Measurements from ENCODE around the gene PALD1. TPM values are rescaled to one million over a fixed set of nuclear protein-coding genes. Genes with fewer than 3 reads are reported as not detected.

PALD1 gene
- polyA plus RNA-seq (2013, experiment 1 of 2; ENCODE audit: insufficient read length): 2.0 TPM
- polyA plus RNA-seq (2013, experiment 2 of 2; ENCODE audit: insufficient read length): 2.2 TPM

DNA sequence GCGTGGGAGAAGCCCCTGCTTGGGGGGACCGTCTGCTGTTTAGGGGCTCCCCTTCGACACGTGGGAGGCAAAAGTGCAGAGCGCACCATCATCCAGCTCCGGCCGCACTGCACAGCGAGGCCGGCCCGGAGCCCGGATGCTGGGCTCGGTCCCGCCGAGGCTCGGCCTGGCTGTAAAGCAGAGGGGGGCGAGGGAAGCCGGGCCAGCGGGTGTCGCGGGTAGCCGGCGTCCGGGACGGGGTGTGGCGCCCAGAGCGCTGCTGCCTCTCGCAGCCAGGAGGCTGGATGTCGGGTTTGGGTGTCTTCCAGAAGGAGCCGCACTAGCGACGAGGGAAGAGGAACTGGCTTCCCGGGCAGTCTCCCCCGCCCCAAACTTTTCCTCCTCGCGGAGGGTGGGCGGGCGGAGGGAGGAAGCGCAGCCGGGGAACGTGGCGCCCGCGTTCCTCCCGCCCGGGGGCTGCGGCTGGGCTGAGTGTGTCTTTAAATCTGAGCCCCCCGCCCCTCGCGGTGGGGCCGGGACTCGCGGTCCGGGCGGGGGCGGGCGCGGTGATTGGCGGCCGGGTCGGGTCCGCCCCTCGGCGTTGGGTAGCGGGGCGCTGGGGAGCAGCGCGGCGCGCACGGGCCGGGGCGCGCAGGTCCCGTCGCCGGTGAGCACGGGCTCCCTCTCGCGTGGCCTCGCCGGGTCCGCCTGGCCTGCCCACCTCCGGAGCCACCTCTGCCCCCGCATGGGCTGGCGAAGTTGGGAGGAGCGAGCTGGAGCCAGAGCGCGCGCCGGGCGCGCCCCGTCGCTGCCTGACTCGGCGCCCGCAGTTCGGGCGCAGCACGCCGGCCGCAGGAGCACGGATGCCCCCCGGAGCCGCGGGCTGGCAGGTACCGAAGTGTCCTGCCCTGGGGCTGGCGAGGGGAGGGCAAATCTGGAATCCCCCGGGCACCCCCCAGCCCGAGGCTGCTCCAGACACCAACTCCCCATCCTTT, at the start of gene PALD1:
Gene PALD1 (plus strand): TSS at position 577 of the 974 bp plus-strand sequence. CDS start 47,185 bp downstream, outside the sequence.
- peak; percentile 61 for DNase-seq

DNA sequence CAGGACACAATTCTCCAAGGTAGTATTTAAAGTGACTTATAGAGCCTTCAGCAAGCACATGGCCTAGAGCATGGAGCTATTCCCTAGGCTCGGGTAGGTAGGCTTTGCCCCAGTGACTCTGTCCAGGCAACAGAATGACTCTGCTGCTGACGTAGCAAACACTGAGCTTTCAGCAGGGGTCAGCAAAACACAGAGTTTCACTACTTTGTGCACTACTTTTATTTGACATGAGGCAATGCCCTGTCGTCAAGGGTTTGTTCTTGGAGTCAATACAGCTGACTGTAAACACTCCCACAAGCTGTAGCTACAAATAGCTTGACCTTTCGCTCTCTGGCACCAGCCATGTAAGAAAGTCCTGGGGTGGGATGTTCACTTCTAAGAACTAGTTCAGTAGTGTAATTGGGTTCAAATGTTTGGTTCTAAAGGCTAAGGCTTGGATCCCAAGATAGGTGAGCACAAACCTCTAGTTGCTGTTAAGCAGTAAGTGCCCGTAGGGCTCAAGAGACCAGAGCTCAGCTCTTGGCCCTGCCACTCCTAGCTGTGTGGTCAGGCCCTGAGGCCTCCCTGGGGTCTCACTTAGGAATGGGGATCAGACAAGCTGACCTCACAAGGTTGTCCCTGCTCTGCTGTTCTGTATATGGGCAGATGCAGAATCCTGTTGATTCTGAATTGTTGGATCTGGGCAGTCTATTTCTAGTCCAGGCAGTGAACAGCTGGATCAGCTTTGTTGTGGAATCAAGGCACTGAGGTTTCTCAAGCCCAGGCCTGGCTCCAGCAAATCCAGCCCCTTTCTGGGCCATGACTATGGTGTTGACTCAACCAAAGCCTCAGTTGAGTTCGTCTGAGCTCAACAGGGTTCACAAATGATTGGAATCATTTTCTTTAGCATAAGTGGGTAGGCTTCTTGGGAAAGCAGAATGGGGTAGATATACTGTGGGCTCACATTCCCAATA, 47.8 kb upstream of the PALD1 start:
- DNase-seq: no peak

DNA sequence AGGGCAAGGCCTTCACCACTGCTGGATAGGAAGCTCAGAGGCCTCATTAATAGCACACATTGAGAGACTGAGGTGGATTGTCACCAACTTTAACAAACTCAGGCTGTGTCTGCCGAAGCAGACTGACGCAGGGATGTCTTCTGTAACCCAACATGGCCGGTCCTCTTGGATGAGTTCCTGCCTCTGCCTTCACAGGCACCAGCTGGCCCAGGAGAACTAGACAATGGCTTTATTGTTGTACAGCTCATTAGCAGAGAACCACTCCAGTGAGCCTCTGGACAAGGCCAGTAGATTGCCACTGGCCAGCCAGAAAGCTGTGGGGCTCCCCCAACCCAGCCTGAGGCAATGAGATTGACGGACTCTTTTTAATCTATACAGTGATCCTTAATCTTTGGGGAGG, 46.5 kb upstream of the PALD1 start:
- no peak for DNase-seq

DNA sequence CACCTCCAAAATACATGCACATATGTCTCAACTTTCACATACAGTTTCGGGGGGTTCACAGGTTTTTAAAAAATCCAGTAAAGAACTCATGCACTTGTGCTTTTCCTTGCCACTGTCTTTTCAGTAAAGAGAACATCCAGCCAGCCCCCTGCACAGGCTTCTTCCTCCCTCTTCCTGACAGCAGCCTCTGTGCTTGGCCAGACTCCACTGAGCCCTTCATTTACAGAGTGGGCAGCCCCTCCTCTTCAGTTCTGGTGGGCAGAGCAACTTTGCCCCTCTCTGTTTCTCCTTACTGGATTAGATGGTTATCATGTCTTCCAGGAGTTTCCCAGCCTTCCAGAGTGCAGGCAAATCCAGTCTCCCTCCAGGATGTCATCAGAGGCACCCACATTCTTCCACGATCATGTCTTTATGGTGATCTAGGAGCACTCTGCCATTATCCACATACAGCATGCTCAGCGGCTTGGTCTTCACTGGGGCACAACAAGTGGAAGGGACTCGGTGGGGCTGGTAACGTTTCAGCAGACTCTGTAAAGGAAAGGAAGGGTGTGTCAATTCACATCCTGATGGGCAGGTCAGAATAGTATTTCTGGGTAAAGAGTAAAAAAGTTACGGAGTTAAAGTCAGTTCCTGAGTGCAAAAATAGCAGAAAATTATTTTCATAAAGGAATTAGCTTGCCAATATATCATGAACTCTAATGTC, 45.9 kb upstream of the PALD1 start:
- no peak for DNase-seq

DNA sequence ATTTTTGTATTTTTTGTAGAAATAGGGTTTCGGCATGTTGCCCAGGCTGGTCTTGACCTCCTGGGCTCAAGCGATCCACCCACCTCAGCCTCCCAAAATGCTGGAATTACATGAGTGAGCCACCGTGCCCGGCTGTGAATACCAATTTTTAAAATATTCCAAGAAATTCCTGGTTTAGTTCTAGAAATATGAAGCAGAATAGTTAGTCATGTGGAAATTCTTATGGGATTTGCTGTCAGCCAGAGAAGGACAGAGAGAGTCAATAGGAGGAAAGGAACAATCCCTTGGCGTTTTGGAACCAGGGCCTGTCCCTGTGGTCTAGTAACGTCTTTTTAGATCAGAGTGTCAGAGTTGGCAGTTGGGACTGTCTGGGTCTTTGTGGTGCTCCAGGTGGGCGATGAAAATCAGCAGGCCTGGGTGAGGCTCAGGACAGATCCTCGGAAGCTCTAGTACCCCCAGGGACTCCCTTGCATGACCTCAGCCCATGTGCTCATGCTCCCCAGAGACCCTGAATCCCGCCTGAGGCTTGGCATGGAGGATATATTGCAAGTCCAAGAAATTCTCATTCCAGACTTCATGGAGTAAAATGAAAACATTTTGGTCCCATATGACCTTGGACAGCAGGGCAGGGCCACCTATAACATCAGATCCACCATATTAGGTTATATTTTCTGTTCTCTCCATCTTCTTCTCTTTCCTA, 44.8 kb upstream of the PALD1 start:
- DNase-seq: peak; percentile 91

DNA sequence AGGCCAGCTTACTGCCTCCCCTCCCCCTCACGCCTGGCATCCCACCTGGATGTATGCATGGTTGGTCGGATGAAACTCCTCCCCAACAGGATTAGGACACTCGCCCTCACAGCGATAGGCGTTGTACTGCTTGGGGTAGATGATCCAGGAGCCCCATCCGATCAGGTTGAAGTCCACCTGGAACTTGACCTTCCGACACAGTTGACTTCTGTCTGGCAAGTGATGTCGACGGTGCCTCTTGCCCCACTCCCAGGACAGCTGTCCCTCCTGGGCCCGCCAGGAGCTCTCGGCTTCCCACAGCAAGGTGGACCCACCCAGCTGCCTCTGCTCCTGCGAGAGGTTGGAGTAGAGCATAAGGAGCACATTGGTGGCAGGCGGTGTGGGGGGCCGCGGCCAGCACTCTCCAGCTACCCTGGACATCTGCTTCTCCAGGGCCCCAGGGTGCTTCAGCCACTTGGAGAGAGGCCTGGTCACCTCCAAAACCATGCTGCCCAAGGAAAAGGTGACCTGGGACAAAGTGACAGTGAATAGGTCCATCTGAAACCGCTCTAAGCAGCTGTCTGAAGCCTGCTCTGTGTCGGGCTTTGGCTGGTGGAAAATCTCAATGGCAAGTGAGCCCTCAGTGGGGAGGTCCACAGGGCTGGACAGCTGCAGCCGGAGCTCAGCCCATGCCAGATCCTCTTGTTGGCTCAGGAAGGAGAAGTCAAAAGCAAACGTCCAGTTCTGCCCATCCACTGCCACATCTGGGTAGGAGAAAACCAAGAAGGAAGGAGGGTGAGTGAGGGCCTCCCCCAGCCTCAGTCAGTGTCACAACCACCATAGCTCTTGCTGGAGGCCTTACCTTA, 43.1 kb upstream of the PALD1 start:
- no peak for DNase-seq

DNA sequence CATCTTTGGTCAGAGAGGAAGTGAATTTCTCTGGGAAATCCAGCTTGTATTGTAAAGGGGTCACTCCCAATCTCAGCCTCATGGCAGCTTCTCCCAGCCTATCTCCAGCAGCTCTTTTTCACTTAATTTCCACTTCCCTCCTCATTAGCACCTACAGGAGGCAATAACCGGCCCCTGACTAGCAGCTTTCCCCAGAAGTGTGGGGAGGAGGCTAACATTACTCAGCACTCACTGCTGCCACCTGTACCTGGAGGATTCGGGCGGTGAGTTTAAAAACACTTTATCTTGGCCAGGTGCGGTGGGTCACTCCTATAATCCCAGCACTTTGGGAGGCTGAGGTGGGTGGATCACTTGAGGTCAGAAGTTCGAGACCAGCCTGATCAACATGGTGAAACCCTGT, 40.8 kb upstream of the PALD1 start:
- no peak for DNase-seq

DNA sequence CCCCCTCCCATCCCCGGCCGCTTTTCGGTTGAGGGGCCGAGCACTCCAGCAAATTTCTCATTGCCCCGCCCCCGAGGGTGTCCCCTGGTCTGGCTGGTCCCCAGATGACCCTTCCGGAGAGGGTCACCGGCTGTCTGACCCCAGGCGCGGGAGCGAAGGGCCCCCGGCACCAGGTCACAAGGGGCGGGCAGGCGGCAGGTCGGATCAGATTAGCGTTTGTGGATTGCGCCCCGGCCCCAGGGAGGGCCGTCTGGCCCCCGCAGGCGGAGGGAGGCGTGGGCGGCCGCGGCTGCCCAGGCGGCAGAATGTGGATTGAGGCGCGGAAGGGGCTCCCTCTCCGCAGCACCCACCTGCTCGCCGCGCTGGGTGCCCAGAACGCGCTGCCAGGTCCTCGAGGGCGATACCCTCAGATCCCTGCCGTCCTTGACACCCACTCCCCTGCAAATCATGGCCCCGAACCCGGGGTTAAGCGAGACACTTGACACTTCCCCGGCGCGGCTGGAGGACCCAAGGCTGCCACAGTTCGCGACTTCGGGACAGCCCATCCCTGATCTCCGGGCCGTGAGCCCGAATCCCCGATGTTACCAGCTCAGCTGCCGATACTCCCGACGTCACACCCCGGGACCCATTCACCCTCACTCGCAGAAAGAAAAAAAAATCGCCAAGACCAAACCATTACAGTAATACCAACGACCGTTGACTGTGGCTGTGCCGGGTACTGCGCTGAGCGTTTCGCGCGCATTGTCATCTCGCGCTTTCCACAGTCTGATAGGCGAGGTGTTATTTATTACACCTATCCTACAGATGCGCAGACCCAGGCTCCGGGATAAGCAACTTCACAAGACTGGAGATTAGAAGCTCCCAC, 38.0 kb upstream of the PALD1 start:
- DNase-seq: no peak

DNA sequence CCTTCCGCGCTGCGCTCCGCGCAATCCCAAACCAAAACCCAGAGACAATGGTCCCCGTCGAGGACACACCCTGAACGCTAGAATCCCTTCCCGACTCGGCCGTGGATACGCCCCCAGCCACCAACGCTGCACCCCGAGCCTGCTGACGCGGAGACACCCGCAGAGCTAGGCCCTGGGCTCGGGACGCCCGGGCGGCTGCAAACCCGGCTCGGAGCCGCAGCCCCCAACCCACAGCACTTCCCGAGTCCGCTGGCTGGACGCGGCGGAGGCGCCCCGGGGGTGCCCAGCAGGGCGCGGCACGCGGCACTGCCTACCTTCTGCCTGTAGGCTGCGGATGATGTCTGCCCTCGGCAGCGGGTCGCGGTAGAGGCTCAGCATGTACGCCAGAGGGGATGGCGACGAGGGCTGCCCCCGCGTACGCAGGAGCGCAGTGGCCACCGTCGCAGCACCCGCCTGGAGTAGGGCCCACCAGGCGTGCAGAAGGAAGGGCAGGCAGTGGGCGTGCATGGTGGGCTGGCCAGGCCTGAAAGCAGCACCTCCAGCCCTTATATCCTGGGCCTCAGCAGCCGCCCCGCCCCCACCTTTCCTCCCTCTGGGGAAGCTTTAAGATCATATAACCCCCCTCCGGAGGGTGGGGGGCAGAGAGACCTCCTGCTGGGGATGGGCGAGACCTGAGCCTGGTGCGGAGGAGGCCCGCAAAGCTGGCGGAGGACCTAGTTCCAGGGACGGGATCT, 37.2 kb upstream of the PALD1 start, which contains the start of gene NODAL:
Gene NODAL (minus strand): TSS at position 521 of the 734 bp plus-strand sequence. CDS start 14 bp downstream, at position 507.
- no peak for DNase-seq

DNA sequence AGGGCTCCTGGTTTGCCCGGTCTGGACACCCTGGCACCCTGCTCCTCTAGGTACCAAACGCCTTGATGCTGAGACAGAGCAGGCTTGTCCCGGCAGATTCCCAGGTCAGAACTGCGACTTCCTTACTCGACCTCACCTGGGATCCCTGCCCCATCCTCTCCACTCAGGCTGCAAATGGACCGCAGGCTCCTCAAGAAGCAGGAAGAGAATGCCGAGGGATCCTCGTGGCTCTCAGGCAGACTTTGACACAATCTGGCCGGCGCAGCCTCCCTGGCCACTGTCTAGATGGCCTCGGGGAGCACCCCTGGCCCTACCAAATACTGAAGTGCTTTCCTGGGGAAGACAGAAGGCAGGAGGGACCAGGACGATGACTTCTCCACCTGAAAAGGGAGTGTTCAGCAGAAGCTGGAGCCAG, 36.7 kb upstream of the PALD1 start:
- DNase-seq: no peak

DNA sequence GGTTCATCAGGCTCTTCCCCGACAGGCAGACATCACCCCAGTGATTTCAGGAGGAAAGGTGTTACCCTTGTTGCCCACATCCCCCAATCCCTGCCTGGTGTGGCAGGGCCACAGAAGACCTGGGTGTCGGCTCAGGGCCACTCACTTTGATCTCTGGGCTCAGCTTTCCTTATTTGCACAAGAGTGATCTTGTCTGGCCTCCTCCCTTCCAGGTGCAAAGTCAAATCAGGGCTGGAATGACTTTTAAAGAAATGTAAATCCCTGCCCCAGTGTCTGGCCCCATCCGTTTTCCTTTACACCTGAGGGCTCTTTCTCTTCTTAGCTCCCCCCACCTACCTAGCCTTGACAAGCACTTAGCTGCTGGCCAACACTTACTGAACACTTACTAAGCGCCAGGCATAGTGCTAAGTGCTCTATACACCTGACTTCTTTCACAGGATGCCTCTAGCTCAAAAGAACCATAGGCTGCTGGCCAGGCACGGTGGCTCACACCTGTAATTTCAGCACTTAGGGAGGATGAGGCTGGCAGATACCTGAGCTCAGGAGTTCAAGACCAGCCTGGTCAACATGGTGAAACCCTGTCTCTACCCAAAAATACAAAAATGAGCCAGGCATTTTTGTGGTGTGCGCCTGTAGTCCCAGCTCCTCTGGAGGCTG, 36.1 kb upstream of the PALD1 start:
- DNase-seq: no peak

DNA sequence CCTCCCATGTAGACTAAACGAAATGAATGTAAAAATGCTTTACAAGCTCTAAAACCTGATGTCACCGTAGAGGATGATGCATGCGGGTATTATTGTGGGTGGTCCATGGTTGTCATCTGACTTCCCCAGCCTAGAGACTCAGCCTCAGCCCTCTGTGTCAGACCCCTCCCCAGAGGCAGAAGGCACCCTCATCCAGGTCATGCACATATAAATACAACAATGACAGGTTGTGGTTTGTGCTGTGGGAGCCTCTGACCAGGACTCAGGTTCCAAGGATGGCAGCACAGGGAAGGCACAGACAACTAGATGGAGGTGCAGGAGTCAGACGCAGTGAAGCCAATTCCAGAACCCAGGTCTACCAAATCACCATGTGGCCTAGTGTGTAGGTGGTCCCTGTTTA, 33.8 kb upstream of the PALD1 start:
- no peak for DNase-seq

DNA sequence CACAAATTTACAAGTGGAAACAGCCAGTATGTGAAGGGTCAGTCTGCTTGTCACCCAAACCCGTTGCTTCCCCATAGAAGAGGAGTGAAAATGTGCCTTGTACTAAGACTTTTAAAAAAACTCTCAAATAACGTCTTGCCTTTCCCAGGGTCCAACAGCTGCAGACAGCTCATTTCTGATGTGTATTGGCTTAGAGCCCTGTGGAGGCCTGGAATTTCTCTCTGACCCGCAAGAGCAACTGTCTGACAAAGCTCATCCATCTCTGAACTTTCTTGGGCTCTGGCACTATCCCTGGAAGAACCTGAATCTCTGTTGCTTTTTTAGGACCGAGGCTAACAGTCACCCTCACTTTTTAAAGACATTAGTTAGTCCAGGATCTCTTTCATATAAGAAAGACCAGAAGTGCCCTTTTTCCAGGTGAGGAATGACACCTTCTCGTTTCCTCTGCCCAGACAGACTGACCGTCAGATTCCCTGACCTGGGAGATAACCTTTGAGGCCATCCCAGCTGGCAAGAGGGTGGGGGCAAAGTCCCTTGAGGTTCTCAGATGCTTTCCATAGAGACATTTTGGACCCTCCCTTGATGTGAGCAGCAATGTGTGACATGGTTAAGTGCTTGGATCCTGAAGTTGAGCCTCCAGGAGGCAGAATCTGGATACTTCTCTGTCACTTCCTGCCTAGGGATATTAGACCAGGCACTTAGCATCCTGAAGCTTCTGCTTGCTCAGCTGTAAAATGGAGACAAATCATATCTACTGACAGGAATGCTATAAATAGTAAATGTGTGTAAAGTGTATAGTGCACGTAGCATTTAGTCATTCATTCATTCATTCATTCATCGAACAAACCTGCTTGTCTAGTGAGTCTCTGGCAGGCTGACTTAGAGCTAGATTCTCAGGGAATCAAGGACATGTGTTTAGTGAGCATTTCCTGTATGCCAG, 32.6 kb upstream of the PALD1 start:
- DNase-seq: peak; percentile 63

DNA sequence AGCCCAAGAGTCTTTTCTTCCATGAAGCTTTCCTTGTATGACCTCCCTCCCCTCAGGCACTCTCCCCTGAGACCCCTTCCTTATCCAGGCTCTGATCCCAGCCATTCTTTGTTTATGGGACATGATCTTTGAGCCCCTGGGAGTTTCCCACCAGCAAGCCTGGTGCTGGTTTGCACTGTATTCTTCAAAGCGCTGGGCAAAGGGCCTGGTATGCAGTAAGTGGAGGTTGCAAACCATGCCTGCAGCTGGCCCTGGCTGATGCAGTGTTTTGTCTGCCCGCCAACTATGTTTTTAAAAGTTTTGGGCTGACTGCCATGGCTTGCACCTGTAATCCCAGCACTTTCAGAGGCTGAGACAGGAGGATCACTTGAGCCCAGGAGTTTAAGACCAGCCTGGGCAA, 30.3 kb upstream of the PALD1 start:
- DNase-seq: no peak

DNA sequence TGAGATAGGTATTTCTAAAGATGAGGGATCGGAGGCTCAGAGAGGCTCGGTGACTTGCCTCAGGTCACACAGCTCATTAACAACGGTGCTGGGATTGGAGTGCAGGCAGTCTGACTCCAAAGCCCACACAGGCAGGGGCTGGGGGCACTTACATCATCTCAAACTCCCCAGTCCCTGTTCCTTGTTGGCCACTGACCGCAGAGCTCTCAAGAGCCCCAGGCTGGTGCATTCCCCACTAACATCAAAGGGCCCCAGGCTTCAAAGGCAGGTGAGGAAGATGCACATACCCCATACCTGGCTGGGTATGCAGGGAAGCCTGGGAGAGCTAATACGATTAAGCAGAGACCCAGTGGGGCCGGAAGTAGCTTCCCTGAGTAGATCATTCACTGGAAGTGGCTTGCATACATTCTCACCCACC, 23.3 kb upstream of the PALD1 start:
- DNase-seq: no peak

DNA sequence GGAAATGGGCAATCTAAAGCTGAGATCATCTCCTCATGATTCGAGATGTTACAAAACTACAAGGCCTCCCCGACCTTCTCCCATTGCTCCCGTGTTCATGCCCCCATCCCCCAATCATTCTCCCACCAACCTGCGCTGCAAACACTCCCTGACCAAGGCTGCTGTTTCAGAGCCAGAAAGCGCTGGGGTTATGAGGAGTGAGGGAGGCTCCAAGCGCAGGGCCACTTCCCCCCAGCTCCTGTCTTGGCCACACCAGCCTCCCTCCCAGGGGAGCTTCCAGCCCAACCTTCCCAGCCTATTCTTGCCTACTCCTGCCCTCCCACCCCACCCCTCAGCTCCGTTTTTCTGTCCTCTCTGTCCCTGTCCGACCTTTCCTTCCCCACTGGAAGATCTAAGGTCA, 22.4 kb upstream of the PALD1 start:
- DNase-seq: no peak

DNA sequence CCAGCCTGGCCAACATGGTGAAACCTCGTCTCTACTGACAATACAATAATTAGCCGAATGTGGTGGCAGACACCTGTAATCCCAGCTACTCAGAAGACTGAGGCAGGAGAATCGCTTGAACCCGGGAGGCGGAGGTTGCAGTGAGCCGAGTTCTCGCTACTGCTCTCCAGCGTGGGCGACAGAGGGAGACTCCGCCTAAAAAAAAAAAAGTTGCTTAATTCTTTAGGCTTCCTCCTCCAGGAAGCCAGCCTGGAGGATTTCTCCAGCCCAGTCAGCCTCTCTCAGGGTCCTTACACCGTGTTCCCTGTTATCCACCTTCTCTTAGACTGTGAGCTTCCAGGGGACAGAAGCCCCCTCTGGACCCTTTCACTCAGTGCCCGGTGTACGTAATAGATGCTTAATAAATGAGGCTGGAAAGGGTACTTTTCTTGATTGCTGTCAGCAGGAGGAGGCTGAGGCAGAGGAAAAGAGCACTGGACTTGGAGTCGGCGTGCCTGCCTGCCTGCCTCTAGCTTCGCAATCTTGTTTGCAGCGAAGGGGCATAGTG, 20.7 kb upstream of the PALD1 start:
- no peak for DNase-seq

Data from fibroblast of skin of scalp (primary cell).